Activated T-cell treated with anti-CD3 and anti-CD28 coated beads, Interleukin-2, amount 50 U/mL, for 48 hours (primary cell): ENCODE results near the gene HES5.

Experiments used
- DNase-seq, 2 experiments: peaks; one replicate each; pipeline ENCODE4 v3.0.0-alpha.2; 2020

The HES5 gene

DNA sequence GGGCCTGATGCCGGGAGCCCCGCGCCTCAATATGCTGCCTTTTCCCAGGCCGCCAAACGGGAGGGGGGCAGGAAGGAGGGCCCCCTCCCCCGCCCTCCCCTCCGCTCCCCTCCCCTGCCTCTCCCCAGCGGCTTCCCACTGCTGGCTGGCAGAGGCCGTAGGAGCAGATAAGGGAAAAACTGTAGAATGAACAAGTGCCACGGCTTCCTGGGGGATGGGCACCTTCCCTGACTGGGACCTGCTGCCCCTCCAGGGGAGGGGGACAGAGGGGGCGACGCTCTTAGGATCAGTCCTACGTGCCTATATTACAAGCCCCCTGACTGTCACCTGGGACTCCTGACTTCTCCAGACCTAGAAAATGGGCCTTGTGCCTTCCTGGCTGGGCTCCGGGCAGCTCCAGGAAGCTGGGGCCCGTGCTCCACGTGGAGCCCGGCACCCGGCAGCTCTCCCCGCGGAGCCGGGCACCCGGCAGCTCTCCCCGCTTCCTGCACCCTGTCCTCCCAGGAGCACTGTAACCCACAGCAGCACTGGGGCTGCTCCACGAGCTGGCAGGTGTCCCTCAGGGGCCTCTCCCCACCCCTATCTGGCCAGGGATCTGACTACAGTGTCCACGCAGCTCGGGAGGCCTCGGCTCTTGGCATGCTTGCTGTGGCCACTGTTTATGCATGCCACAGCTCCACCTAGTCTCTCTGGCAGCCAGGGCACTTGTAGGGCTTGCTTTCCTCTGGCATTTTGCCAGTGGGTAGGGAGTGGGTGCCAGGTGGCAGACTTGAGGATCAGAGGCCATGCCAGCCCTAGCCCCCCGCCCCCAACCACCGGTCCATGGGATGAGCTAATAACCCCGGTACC is 674 bp upstream of the HES5 start:
- DNase-seq: peak in 1 of 2 experiments; percentile 31

DNA sequence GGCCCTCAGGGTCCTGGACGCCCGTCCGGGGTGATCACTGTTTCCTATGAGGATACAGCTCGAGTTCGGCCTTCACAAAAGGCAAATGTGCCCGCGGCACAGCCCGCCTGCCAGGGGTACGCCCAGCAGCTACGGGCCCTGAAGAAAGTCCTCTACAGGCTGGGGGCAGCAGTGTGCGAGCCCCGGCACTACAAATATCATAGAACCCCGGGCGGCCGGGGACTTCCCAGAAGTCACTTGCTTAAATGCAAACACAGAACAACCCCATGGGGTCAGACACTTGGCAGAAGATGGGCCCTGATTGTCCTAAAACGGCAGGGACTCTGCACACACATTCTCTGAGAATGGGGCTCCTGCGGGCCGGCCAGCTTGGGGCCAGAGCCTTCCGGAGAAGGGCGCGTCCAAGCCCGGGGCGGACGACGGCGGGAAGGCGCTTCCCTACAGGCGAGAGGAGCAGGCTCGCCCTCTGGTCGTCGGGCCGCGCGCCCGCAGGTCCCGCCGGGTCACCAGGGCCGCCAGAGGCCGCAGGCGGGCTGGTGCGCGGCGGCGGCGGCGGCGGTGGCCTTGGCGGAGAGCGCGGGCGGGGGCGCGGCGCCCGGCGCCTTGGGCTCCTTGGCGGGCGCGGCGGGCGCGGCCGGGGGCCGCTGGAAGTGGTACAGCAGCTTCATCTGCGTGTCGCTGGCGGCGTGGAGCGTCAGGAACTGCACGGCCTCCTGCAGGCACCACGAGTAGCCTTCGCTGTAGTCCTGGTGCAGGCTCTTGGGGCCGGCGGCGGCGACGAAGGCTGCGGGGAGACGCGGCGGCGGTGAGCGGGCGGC is 888 bp downstream of the HES5 start:
- DNase-seq: peak; percentile 53 to 55

DNA sequence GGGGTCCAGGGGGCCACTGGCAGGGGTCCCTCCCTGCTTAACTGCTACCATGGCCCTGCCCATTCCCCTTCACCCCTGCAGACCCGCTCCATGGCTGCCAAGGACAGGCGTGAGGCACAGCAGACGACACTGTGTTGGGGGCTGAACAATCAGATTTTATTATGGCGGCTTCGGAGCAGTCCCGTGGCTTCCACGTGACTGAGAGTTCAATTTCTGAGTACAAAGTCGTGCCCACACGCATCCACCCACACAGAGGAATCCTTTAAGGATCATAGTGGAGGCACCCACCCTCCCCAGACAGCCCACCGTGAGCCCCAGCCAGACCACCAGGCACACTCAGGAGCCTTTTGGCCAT is 1.5 kb downstream of the HES5 start:
- no peak for DNase-seq

DNA sequence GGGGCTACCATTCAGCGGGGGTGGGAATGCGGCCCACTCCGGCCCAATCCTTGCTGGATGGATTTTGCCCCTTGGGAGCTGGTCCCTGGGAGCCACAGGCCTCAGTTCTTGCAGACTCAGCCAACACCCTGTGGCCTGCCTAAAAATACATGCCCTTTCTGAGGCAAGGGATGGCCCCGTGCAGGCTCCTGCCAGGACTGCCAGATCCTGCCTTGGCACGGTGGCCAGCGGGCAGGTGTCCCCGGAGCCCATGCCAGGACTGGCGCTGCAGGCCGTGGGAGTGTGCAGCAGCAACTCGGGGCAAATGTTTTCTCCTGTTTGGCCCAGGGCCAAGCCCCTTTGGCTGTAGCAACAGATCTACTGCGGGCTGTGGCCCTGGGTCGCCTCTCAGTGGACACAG is 2.0 kb downstream of the HES5 start:
- no peak for DNase-seq

DNA sequence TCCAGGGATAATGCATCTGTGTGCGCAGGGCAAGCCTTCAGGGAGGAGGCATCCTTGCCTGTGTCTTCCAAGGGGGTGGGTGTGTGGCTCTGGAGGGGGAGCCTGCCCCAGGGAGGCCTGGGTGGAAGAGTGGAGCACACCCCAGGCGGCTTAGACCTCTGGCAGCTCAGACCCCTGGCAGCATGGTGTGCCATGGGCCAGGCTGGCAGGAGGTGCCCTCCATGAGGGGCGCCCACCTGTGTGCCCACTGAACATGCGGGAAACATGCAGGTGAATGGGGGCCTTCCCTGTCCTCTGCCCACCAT is 2.6 kb downstream of the HES5 start:
- DNase-seq: no peak

DNA sequence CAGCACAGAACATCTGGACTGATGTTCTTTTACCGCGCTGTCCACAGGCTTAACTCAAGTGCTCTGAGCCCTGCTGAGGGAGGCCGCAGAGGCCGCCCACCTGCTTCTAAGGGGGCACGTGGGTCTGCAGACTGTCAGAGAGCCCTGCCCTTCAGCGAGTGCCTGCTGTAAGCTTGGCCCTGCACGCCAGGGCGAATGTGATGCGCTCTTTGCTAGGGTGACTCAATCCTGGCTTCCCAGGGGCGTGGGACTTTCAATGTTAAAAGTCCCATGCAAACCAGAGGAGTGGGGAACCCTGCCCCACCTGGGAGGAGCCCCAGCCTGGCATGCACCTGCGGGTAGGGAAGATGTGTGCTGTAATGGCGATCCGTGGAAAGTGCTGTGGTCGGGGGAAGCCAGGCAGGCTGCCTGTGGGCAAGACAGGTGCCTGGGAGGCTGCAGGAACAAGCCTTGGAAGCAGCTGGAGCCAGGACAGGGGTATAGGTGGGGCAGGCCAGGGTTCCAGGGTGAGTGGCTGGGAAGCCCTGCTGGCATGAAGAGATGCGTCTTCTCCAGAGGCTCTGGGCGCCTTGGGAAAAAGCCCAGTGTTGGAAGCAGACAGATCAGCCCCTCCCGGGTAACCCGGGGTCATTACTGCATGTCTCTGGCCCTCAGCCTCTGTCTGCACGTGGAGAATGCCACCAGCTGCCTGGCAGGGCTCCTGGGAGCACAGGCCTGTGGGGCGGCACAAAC is 3.1 kb downstream of the HES5 start:
- peak; percentile 80 to 84 for DNase-seq

DNA sequence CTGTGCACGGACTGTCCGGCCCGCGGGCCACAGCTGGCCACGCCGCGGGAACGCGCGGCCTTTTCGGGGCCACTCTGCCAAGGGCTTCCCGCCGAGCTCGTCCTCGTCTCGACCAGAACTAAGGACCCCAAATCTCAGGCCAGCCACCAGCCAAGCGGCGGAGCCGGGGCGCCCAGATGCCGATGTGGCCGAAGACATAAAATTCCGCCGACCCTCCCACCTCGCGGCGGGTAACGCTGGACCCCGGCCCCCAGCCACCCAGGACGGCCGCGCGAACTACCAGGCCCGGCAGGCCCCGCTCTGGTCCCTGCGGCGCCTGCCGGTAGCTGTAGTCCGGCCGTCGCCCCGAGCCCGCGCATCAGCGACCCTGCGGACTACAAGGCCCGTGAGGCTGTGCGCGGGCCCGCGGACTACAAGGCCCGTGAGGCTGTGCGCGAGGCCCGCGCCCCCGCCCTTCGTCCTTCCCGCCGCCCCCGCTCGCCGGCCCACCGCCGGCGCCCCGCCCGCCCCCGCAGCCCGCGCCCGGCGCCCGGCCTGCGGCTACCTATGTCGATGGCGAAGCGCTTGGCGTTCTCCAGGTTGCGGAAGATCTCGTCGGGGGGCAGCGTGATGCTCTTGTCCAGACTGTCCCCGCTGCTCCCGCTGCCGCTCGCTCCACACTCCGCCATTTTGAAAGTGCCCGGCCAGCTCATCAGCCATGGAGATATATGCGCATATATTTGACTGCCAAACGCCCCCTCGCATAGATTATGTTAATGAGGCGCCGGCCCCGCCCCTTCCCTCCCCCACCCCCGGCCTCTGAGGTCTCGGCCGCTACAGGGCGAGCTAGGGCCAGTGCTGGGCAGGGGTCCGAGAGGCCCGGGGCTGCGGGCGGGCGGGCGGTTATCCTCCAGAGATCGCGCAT is 3.9 kb downstream of the HES5 start, which contains the start of gene PANK4:
Gene PANK4 (minus strand): TSS at position 677 of the 904 bp plus-strand sequence. CDS start 9 bp downstream, at position 668.
- DNase-seq: peak; percentile 91

DNA sequence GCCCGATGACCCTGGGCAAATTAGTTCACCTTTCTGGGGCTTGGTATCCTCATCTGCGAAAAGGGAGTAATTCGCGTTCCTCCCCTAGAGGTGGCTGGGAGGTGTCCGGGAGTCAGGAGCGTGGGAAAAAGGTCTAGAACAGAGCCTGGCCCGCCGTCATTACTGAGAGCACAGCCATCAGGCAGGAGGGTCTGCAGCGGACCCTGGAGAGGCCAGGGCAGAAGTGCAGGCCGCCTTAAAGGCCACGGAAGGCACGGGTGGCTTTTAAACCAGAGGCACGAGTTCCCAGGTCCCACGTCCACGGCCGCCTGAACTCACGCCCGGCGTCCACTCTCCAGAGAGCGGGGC is 4.5 kb downstream of the HES5 start:
- DNase-seq: peak in 1 of 2 experiments; percentile 37

DNA sequence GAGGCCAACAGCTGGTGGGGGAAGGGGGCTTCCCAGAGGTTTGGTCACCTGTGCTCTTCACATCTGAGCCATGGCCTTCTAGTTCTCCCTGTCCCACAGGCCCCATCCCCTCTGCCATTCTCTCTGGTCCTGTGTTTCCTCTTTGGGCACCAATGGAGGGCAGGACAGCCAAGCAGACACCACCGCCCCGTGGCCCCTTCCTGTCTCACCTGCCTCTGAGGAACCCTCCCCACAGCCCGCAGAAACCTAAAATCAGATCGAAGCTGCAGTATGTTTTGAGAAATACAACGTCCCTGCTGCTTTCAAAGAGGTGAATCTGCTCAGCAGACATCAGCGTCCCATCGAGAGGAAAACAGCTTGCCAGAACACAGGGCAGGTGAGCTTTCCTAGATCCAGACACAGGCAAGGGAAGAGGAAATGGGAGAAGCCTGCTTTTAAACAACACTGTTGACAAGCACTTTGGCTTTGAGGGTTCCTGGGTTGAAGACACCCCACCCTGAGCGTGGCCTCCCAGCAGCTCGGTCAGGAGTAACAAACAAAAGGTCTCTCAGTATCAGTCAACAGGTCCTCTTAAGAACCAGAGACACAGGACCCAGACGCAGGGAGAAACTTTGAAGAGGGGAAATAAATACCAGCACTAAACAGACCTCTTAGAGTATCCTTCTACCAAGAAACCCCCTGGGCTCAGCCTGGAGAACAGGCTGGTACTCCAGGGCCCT is 6.0 kb downstream of the HES5 start:
- DNase-seq: peak in 1 of 2 experiments; percentile 56

DNA sequence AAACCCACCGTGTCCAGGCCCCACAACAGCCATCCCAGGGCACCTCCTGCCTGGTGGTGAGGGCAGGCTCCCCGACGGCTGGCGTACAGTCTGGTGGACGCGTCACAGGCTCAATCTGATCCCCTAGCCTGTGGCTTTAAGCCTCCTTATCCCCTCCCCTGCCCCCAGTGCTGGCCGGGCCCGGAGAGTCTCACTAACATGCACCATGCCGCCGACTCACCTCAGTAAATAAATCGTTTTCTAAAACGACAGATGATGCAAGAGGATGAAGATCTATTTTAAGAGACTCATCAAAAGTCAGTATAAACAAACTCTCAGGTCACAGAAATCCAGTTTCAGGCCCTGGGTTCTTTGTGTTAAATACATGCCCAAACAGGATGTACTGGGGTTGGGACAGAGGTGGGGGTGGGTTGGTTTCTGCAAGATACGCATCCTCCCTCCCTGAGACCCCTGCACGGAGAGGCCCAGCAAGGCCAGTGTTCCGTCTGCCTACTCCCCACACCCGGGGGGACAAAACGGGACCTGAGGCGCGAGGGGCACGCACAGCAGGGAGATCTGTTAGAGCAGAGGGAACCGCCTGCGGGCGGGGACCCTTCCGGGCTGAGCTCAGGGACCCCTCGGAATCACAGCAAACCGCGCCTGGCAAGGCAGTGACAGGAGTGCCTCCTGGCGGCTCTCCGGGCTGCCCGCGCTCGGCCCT is 6.7 kb downstream of the HES5 start:
- peak; percentile 51 to 61 for DNase-seq

DNA sequence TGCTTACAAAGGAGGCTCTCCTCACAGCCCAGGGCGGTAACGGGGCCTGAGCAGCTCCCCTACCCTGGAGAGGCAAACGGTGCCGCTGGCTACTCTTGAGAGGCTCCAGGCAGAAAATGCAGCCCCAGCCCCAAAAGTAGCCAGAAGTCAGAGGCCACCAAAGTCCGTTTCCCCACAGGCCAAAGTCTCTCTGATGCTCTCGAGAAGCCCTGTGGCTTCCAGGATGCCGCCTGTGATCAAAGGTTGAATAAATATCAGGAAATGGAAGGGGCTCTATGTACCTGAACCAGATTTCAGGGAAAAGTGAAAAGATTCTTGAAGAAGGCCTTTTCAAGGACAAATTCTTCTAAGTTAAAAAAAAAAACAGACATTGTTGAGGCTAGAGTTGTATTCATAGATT is 7.8 kb downstream of the HES5 start:
- DNase-seq: no peak

DNA sequence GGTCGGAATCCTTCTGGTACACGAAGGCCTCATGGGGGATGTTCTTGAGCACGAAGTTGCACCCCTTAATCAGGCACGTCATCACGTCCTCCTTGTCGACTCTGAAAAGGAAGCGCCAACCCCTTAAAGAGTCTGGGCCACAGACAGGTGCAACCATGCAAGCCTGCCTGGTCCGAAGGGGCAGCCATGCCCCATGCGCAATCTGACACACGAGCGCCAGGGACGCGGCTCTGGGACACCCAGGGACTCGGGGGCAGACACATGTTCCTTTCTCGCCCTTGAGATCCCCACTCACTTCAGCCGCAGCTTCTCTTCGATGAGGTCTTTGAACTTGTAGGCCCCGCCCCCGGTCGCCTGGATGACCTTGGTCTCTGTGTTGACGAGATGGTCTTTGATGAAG is 9.3 kb downstream of the HES5 start:
- no peak for DNase-seq

DNA sequence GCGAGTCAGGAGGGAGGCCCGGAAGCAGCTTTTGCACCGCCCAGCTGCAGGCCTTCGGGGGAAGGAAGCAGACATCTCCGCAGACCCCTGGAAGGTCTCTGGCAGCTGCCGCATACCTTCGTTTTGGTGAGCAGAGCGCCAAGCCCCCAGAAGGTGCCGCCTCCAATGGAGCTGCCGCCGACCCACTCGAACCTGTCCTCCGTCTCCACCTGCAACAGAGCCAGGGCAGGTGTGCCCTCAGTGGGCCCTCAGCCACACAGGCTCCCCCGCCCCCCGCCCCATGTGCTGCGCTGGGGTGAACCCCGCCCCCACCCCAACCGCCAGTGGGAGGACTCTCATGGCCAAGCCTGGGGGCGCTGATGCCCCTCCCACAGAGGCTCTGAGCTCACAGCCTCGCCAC is 9.9 kb downstream of the HES5 start:
- DNase-seq: no peak

DNA sequence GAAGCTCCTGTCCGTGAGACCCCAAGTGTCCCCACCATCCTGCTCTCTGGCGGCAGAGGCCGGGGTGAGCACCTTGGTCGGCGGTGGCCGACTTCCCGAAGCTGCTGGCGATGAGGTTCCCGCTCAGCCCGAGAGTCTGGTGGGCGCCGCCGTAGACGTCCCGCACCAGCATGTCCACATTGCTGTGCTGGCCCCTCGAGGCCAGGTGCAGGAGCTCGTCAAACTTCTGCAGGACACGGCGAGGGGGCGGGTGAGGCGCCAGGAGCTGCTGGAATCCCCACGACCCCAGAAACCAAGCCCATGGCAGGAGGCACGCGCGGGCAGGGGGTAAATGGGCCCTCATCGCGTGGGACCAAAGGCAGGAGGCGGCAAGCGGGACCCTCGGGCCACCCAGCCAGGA is 10.3 kb downstream of the HES5 start:
- no peak for DNase-seq

DNA sequence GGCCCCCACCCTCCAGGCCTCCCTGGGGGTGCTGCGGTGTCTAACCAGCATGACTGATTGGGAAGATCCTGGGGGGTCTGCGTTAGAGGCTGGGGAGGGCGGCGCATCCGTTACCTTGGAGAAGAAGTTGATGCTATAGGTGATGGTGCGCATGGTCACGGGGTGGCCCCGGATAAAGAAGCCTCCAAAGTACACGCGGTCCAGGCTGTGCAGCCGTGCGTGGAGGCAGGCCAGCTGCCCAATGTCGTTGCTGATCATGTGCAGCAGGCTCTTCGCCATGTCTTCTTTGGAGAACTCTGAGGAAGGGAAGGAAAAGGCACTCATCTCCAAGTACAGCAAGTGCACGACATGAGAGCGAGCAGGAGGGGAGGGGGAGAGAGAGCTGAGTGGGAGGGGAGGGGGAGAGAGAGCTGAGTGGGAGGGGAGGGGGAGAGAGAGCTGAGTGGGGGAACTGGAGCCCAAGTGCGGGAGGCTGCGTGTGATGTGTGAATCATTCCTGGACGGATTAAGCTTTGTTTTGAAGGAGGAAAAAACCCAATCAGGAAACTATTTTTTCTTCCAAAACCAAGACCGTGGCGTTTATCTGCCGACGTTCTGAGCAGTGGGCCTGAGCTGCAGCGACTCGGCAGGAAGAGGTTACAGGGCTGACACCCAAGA is 10.9 kb downstream of the HES5 start:
- DNase-seq: no peak

DNA sequence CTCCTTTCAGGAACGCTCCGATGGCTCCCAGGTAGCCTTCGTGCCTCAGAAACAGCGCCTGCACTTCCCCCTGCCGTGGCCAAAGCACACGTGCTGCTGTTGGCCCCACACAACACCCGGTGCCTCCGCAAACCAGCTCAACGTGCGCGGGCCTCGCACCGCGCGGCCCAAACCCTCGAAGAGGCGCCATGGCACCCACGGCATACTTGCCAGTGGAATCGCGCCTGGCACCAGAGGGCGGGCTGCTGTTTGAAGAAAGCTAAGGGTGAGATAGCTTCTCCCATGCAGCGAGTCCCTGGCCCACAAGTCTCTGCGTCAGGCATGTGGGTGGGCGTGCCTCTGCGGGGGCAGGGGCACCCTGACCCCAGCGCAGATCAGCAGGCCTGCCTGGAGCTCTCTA is 11.5 kb downstream of the HES5 start:
- DNase-seq: no peak

DNA sequence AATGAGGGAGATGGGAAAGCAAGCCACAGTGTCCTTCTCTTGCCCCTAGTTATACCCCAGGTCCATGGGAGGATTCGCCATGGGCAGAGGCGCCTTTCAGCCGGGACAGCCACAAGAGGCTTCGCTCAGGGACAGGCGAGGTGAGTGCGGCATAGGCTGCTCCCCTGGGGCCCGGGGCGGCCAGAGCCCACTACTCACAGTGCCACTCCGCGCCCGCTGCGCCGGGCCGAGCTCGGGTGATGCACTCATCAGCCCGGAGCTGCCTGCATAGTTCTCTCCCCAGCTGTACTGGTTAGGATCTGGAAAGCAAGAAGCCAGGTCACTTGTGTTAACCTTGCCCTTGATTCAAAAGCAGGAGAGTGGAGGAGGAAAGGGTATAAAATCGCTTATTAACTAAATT is 12.1 kb downstream of the HES5 start:
- no peak for DNase-seq

DNA sequence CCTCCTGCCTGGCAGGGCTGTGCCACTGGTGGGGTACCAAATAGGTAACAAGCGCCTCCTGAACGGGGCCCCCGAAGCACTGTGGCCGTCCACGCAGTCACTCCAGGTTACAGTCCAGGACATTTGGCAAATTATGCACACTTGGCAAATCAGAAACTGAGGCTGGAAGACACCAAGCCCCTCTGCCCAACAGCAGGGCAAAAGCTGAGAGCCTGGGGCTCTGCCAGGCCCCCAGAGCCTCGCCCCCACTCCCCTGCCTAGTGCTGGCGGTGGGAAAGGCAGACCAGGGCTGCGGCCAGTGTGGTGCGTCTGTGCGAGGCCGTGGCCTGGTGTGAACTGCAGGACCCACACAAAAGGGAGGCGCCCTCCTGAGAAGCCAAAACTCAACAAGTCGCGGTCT is 13.1 kb downstream of the HES5 start:
- no peak for DNase-seq

DNA sequence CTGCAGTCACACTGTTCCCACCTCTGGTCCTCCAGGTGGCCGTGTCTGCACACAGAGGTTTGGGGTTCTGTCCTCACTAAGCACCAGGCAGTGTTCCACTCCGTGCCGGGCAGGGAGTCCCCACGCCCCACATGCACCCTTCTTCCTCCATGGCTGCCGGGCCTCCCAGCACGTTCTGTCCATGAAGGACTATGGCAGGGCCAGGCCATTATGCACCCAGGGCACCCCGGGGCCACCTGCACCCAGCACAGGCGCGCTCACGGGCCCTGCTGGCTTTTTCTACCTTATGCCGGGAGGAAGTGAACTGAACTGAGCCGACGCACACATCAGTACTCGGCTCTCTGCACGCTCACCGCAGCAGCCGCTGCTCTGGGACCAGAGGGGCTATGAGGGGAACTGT is 13.9 kb downstream of the HES5 start:
- DNase-seq: no peak

DNA sequence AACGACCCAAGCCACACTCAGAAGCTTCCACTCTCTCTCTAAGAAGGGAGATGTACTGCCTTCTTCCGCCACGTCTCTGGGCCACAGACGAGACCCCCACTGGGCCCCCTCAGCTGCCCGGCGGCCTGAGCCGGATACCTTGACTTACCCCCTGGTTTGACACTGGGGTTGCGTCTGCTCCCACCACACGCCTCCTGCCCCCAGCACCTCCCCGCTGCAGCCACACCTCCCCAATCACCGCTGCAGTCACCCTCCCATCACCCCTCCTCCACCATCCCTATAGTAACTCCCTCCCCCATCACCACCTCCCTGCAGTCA is 14.3 kb downstream of the HES5 start:
- DNase-seq: no peak
